GDM1 (cell line): ENCODE results near the gene KCNB1.

Experiments used
- DNase-seq: peaks from one replicate; lab custom pipeline; 2025; lab: John Stamatoyannopoulos, UW

Gene KCNB1

GRCh38 chr20:49469060-49469459, 13.4 kb downstream of the KCNB1 start:
- no peak for DNase-seq

- DNase-seq, result no peak
These were observed 14.1 kb downstream of the KCNB1 start for GRCh38 chr20:49468412-49468811.

GRCh38 chr20:49466114-49466912, 16.2 kb downstream of the KCNB1 start:
- no peak for DNase-seq

- DNase-seq, result no peak
These were observed 17.9 kb downstream of the KCNB1 start for GRCh38 chr20:49464556-49464955.

- no peak for DNase-seq
These were observed 19.8 kb downstream of the KCNB1 start for GRCh38 chr20:49462626-49463025.

GRCh38 chr20:49461894-49462620, 20.4 kb downstream of the KCNB1 start:
- DNase-seq, result no peak

- no peak for DNase-seq
These were observed 21.6 kb downstream of the KCNB1 start for GRCh38 chr20:49460916-49461315.

GRCh38 chr20:49460131-49460530, 22.3 kb downstream of the KCNB1 start:
- DNase-seq, result no peak

GRCh38 chr20:49459684-49460083, 22.8 kb downstream of the KCNB1 start:
- DNase-seq, result no peak

- DNase-seq, result no peak
These were observed 25.0 kb downstream of the KCNB1 start for GRCh38 chr20:49457444-49457843.

GRCh38 chr20:49456646-49457045, 25.8 kb downstream of the KCNB1 start:
- no peak for DNase-seq

- no peak for DNase-seq
These were observed 26.8 kb downstream of the KCNB1 start for GRCh38 chr20:49455691-49456090.

GRCh38 chr20:49452011-49452482, 30.4 kb downstream of the KCNB1 start:
- DNase-seq, result no peak

GRCh38 chr20:49450281-49450721, 32.2 kb downstream of the KCNB1 start:
- no peak for DNase-seq

- DNase-seq, result no peak
These were observed 33.6 kb downstream of the KCNB1 start for GRCh38 chr20:49448917-49449316.

GRCh38 chr20:49447946-49448809, 34.3 kb downstream of the KCNB1 start:
- no peak for DNase-seq

- DNase-seq, result no peak
These were observed 35.1 kb downstream of the KCNB1 start for GRCh38 chr20:49447364-49447763.

- peak; percentile 8 for DNase-seq
These were observed 35.7 kb downstream of the KCNB1 start for GRCh38 chr20:49446808-49447207.

GRCh38 chr20:49446080-49446479, 36.4 kb downstream of the KCNB1 start:
- no peak for DNase-seq

GRCh38 chr20:49445176-49445575, 37.3 kb downstream of the KCNB1 start:
- no peak for DNase-seq

GRCh38 chr20:49444553-49444990, 37.9 kb downstream of the KCNB1 start:
- DNase-seq, result no peak

GRCh38 chr20:49437057-49437456, 45.4 kb downstream of the KCNB1 start:
- DNase-seq, result no peak
